Trophoblast cell (in vitro differentiated cells and primary cell): ENCODE data around the gene TOR4A.
"Not testable (repeated sequence)": the region's sequence is repeated elsewhere in the genome, so short reads cannot be mapped to it uniquely, and the experiment has no call there.

ENCODE experiments used
- DNase-seq, 2 donors: peaks; one replicate each; pipeline ENCODE4 v3.0.0-alpha.2; 2016
- H2AFZ ChIP-seq: 2 replicates; pipeline ENCODE4 v1.6.1; 2013; ENCODE audit warnings: low read length, moderate library complexity, mild to moderate bottlenecking; ENCODE audit not compliant: insufficient read depth, poor library complexity
- H2AK5ac ChIP-seq: 2 replicates; pipeline ENCODE4 v1.6.1; 2013; ENCODE audit warnings: mild to moderate bottlenecking, low read length
- H2BK120ac ChIP-seq: 2 replicates; pipeline ENCODE4 v1.6.1; 2013; ENCODE audit warnings: low read length, mild to moderate bottlenecking, moderate library complexity; ENCODE audit not compliant: insufficient read depth, poor library complexity
- H2BK12ac ChIP-seq: 2 replicates; pipeline ENCODE4 v1.6.1; 2013; ENCODE audit warnings: mild to moderate bottlenecking, low read length, moderate library complexity
- H2BK5ac ChIP-seq: 2 replicates; pipeline ENCODE4 v1.6.1; 2013; ENCODE audit warnings: low read length, low read depth, moderate library complexity, mild to moderate bottlenecking; ENCODE audit not compliant: poor library complexity
- H3K14ac ChIP-seq: 2 replicates; pipeline ENCODE4 v1.6.1; 2013; ENCODE audit warnings: mild to moderate bottlenecking, low read length
- H3K18ac ChIP-seq: 2 replicates; pipeline ENCODE4 v1.6.1; 2013; ENCODE audit warnings: mild to moderate bottlenecking, low read length
- H3K23ac ChIP-seq: 2 replicates; pipeline ENCODE4 v1.6.1; 2013; ENCODE audit warnings: low read length
- H3K27ac ChIP-seq: 2 replicates; pipeline ENCODE4 v1.5.1; 2013; ENCODE audit warnings: low read depth, mild to moderate bottlenecking, inconsistent platforms, low read length, moderate library complexity
- H3K27me3 ChIP-seq: 2 replicates; pipeline ENCODE4 v1.6.1; 2013; ENCODE audit warnings: inconsistent platforms, mild to moderate bottlenecking, low read length, moderate library complexity; ENCODE audit not compliant: insufficient read depth
- H3K36me3 ChIP-seq, 2 experiments: 1 replicate in 1 of 2; 2 replicates in 1 of 2; pipeline ENCODE4 v1.6.1; 2013; ENCODE audit warnings: low read length in 2 of 2, mild to moderate bottlenecking in 2 of 2, moderate library complexity in 1 of 2; ENCODE audit not compliant: insufficient read depth in 2 of 2, control insufficient read depth in 1 of 2
- H3K4ac ChIP-seq: 2 replicates; pipeline ENCODE4 v1.6.1; 2013; ENCODE audit warnings: low read depth, mild to moderate bottlenecking, low read length, moderate library complexity
- H3K4me1 ChIP-seq, 2 experiments: 1 replicate in 1 of 2; 2 replicates in 1 of 2; pipeline ENCODE4 v1.6.1; 2013; ENCODE audit warnings: low read length in 2 of 2, mild to moderate bottlenecking in 2 of 2, moderate library complexity in 1 of 2; ENCODE audit not compliant: insufficient read depth in 2 of 2, control insufficient read depth in 1 of 2
- H3K4me2 ChIP-seq: 2 replicates; pipeline ENCODE4 v1.6.1; 2013; ENCODE audit warnings: inconsistent platforms, mild to moderate bottlenecking, low read length, moderate library complexity
- H3K4me3 ChIP-seq: 2 replicates; pipeline ENCODE4 v1.5.1; 2013; ENCODE audit warnings: mild to moderate bottlenecking, low read depth, low read length, inconsistent platforms
- H3K79me1 ChIP-seq: one replicate; pipeline ENCODE4 v1.6.1; 2013; ENCODE audit warnings: low read length
- H3K79me2 ChIP-seq: 2 replicates; pipeline ENCODE4 v1.6.1; 2013; ENCODE audit warnings: low read length, mild to moderate bottlenecking; ENCODE audit not compliant: control insufficient read depth, insufficient read depth, poor library complexity
- H3K9ac ChIP-seq: 2 replicates; pipeline ENCODE4 v1.6.1; 2013; ENCODE audit warnings: mild to moderate bottlenecking, low read length
- H3K9me3 ChIP-seq: 2 replicates; pipeline ENCODE4 v1.6.1; 2013; ENCODE audit warnings: low read depth, mild to moderate bottlenecking, control low read depth, inconsistent platforms, low read length; ENCODE audit not compliant: insufficient read depth
- H4K12ac ChIP-seq: 2 replicates; pipeline ENCODE4 v1.6.1; 2013; ENCODE audit warnings: low read depth, mild to moderate bottlenecking, low read length, moderate library complexity
- H4K8ac ChIP-seq: 2 replicates; pipeline ENCODE4 v1.6.1; 2013; ENCODE audit warnings: low read depth, mild to moderate bottlenecking, low read length, moderate library complexity
- H4K91ac ChIP-seq: one replicate; pipeline ENCODE4 v1.6.1; 2013; ENCODE audit warnings: low read depth, mild to moderate bottlenecking, low read length, moderate library complexity
- WGBS: extraction: QIAGEN DNeasy Blood & Tissue Kit; methylation state at CpG from one replicate; pipeline ENCODE4 v1.1.7; 2013; ENCODE audit warnings: missing lambda C conversion rate; ENCODE audit not compliant: insufficient read length, insufficient coverage; ENCODE audit errors: extremely low coverage; 5-methylcytosine and 5-hydroxymethylcytosine counted together

Gene TOR4A

DNA sequence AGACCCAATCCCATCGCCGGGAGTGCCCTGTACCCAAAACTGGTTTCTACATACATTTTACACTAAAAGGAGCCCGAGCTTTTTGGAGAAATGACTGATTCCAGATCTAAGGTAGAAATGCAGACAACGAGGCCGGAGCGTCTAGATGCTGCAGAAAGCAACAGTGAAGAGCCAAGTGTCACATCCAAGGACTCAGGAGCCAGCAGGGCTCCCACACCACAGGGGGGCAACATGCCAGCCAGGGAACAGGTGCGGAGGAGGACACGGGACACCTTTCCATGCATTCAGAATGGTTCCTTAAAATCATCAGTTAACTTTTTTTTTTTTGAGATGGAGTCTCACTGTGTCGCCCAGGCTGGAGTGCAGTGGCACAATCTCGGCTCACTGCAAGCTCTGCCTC lies 47.6 kb downstream of the TOR4A start:
- H3K4ac ChIP-seq, result no peak overlapping the region
- H3K4me3 ChIP-seq, result no peak overlapping the region
- H3K27me3 ChIP-seq, result no peaks in the 10 kb centered on the region
- no peak overlapping the region for H2BK120ac ChIP-seq
- H3K14ac ChIP-seq, result no peak overlapping the region
- no peaks in the 10 kb centered on the region for H3K36me3 ChIP-seq
- H3K23ac ChIP-seq, result no peak overlapping the region
- H4K91ac ChIP-seq, result no peak overlapping the region
- H4K8ac ChIP-seq, result no peak overlapping the region
- H3K9ac ChIP-seq, result no peak overlapping the region
- no peak overlapping the region for H3K27ac ChIP-seq
- H2BK12ac ChIP-seq, result no peak overlapping the region
- peaks cover 3% of the 10 kb centered on the region for H3K9me3 ChIP-seq
- H2BK5ac ChIP-seq, result no peak overlapping the region
- no peak overlapping the region for H4K12ac ChIP-seq
- no peak overlapping the region for H2AK5ac ChIP-seq
- H3K4me1 ChIP-seq, result peaks cover 0 to 3% of the 10 kb centered on the region in 2 experiments
- no peak overlapping the region for H2AFZ ChIP-seq
- H3K79me1 ChIP-seq, result no peaks in the 10 kb centered on the region
- no peak overlapping the region for H3K4me2 ChIP-seq
- DNase-seq, result no peak
- H3K79me2 ChIP-seq, result no peaks in the 10 kb centered on the region
- WGBS, result no CpG with 5 or more reads among the region's 10 CpGs
- H3K18ac ChIP-seq, result no peak overlapping the region

- Histone ChIP-seq H3K27me3 (no peaks in the 10 kb centered on the region), H4K91ac (no peak overlapping the region), H2BK5ac (no peak overlapping the region), H3K23ac (no peak overlapping the region), H3K79me1 (no peaks in the 10 kb centered on the region), H3K4me2 (no peak overlapping the region), H3K4ac (no peak overlapping the region), H3K14ac (no peak overlapping the region), H2AK5ac (no peak overlapping the region), H2AFZ (no peak overlapping the region), H3K79me2 (no peaks in the 10 kb centered on the region), H3K27ac (no peak overlapping the region), H4K12ac (no peak overlapping the region), H2BK12ac (no peak overlapping the region), H2BK120ac (no peak overlapping the region), H3K36me3 (no peaks in the 10 kb centered on the region), H3K18ac (no peak overlapping the region), H3K9ac (no peak overlapping the region), H4K8ac (no peak overlapping the region), H3K9me3 (peaks cover 3% of the 10 kb centered on the region), H3K4me3 (no peak overlapping the region), H3K4me1 (peaks cover 0 to 2% of the 10 kb centered on the region in 2 experiments)
- DNase-seq, result no peak
- no CpG with 5 or more reads among the region's 12 CpGs for WGBS
Measured at GRCh38 chr9:137325799-137326198, 48.3 kb downstream of the TOR4A start.

DNA sequence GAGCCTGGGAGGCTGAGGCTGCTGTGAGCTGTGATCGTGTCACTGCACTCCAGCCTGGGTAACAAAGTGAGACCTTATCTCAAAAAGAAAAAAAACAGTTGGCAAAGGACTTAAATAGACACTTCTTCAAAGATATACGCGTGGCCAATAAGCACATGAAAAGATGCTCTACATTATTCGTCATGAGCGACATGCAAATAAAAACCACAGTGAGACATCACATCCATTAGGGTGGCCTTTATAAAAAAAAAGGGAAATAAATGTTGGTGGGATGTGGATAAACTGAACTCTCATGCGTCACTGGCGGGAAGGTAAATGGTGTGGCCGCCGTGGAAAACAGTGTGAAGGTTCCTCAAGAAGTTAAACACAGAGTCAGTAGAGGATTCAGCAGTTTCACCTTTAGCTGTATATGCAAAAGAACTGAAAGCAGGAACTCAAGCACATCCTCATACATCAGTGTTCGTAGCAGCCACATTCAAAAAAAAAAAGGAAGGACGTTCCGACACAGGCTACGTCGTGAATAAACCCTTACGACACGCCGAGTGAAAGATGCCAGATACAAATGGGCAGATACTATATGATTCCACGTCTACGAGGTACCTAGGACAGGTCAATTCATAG lies 49.0 kb downstream of the TOR4A start:
- Histone ChIP-seq H3K14ac (no peak overlapping the region), H3K4me3 (no peak overlapping the region), H3K9me3 (peaks cover 3% of the 10 kb centered on the region), H3K23ac (no peak overlapping the region), H3K27ac (no peak overlapping the region), H3K79me1 (no peaks in the 10 kb centered on the region), H2BK120ac (no peak overlapping the region), H3K4me2 (no peak overlapping the region), H2BK5ac (no peak overlapping the region), H3K4me1 (no peaks in the 10 kb centered on the region), H4K8ac (no peak overlapping the region), H3K79me2 (no peaks in the 10 kb centered on the region), H3K18ac (no peak overlapping the region), H2AFZ (no peak overlapping the region), H3K9ac (no peak overlapping the region), H2AK5ac (no peak overlapping the region), H3K4ac (no peak overlapping the region), H2BK12ac (no peak overlapping the region), H3K27me3 (no peaks in the 10 kb centered on the region), H4K91ac (no peak overlapping the region), H4K12ac (no peak overlapping the region), H3K36me3 (no peaks in the 10 kb centered on the region)
- peak in 1 of 2 donors; percentile 14 for DNase-seq
- no CpG with 5 or more reads among the region's 19 CpGs for WGBS

DNA sequence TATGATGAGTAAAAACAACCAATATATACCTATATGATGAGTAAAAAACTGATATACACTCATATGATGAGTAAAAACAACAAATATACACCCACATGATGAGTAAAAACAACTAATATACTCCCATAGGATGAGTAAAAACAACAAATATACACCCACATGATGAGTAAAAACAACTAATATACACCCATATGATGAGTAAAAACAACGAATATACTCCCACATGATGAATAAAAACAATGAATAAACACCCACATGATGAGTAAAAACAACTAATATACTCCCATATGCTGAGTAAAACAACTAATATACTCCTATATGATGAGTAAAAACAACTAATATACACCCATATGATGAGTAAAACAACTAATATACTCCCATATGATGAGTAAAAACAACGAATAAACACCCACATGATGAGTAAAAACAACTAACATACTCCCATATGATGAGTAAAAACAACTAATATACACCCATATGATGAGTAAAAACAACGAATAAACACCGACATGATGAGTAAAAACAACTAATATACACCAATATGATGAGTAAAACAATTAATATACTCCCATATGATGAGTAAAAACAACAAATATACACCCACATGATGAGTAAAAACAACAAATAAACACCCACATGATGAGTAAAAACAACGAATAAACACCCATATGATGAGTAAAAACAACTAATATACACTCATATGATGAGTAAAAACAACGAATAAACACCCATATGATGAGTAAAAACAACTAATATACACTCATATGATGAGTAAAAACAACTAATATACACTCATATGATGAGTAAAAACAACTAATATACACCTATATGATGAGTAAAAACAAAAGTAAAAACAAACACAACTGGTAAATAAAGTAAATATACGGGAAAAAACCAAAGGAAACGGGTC lies 50.4 kb downstream of the TOR4A start:
- not testable (repeated sequence) for H4K91ac ChIP-seq, H3K27ac ChIP-seq, H3K18ac ChIP-seq, H3K79me1 ChIP-seq, H3K14ac ChIP-seq, H3K27me3 ChIP-seq, H3K4me3 ChIP-seq, H3K36me3 ChIP-seq, H4K8ac ChIP-seq, H4K12ac ChIP-seq, H3K9ac ChIP-seq, H3K4me1 ChIP-seq, H2AFZ ChIP-seq, H3K9me3 ChIP-seq, H2BK5ac ChIP-seq, H3K4me2 ChIP-seq, H2BK12ac ChIP-seq, H3K4ac ChIP-seq, H2BK120ac ChIP-seq, H3K23ac ChIP-seq, H3K79me2 ChIP-seq, H2AK5ac ChIP-seq
- peak in 1 of 2 donors; percentile 29 for DNase-seq
- WGBS, result no CpG with 5 or more reads among the region's 8 CpGs
